ENCODE results near the gene ZNF319.
A peak's percentile ranks its signal among the peaks of the same experiment; 100 is the strongest.

Gene ZNF319

DNA sequence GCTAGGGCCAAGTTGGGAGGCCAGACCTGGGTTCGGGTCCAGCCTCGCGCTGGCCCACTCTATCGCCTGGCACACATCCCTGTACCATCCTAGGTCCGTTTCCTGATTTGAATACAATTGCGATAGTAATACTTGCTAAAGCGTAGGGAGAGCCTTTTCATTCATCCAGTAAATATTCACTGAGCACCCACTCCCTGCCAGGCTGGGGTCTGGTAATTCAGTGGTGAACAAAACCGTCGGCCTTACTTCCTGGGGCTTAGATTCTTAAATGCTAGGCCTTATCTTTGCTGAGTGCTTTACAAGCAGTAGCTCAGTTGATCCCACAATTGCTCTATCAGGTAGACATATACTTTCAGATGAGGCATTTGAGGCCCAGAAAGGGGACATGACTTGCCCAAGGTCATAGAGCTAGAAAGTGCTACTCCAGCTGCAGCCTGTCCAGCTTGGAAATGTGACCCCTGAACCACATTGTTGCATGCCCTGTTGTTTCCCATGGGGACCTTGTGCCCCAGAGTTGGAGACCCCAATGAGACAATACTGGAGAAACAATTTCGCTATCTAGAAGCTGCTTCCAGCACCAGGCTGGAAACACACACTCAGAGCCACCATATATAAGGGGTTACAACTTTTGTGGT lies 1.4 kb upstream of the ZNF319 start:
- TF ChIP-seq CTCF (IDR thresholded peaks at IDR 0.05; ENCODE audit: borderline replicate concordance, extremely low read depth, low read length, poor library complexity, severe bottlenecking) (no peak), EZH2 (IDR thresholded peaks at IDR 0.05; ENCODE audit: borderline replicate concordance, low read depth, low read length, severe bottlenecking) (no peak)
- peaks cover 48% of the 10 kb centered on the region for H3K36me3 ChIP-seq (ENCODE audit: insufficient read depth, low read length)
- DNase-seq = no peak
- H3K4me2 ChIP-seq (ENCODE audit: insufficient read depth, low read length) = peak overlapping the region; percentile 100
- peak overlapping the region; percentile 94 for H2AFZ ChIP-seq (ENCODE audit: low read depth, low read length)
- no peaks in the 10 kb centered on the region for H3K27me3 ChIP-seq (ENCODE audit: insufficient read depth, low read length, poor library complexity)
- no peak for ATAC-seq (ENCODE audit: insufficient read depth, low read depth)
- H3K9me3 ChIP-seq (ENCODE audit: insufficient read depth, low read length, severe bottlenecking) = no peaks in the 10 kb centered on the region
- peaks cover 34% of the 10 kb centered on the region for H3K4me1 ChIP-seq (ENCODE audit: insufficient read depth, low read length)
- peak overlapping the region; percentile 86 for H3K27ac ChIP-seq (ENCODE audit: low read length)
- H4K20me1 ChIP-seq (ENCODE audit: insufficient read depth, low read length) = peaks cover 9% of the 10 kb centered on the region; the same call in 1 of the 2 replicates
- H3K4me3 ChIP-seq (ENCODE audit: low read depth in 1 of 2, low read length in 2 of 2) = peak overlapping the region; percentile 85 to 98; a peak in 3 of 4 replicates
- H3K79me2 ChIP-seq (ENCODE audit: insufficient read depth, low read length) = peaks cover 23% of the 10 kb centered on the region
- H3K9ac ChIP-seq (ENCODE audit: low read depth, low read length) = peak overlapping the region; percentile 72

DNA sequence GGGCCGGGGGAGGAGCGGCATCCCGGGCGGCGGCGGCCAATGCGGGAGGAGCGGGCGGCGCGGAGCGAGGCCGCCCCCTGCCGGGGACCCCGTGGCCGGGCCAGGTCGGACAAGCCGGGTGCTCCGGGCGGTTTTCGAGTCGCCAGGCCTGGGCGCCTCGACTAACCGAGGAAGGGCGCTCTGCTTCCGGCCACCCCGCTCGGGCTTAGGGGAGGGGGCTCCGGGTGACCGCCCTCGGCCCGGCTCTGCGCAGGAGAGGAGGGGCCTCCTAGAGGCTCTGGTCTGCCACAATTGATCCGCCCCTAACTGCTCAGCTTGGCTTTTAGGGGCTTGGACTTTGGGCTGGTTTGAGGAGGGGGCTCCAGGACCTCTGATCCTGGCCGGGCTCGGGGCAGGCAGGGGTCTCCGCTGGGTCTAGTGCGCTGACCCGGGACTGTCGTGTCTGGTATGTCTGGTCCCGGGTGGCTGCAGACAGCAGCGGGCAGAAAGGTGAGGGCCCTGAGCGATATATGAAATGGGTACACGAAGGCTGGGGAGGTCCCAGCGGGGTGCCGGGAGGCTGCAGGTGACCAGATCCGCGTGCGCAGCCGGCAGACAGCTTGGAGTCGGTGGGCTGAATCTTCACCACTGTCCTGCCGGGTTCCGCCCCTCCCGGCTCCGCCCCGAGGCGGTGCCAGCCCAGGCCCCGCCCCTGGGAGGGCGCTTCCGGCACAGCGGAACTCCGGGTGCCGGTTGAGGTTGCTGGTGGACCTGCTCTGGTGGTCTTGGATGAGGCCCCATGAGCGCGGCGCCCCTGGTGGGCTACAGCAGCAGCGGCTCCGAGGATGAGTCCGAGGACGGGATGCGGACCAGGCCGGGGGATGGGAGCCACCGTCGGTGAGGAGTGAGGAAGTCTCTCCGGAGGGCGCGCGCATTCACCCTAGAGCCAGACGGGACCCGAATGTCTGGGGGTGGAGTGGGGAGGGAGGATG lies 519 bp upstream of the ZNF319 start, which contains the start of gene USB1:
Gene USB1 (plus strand): TSS at position 702 of the 971 bp plus-strand sequence. CDS start 77 bp downstream, at position 779.
- Histone ChIP-seq H3K27ac (ENCODE audit: low read length) (peak within 1 kb of the TSS; percentile 86), H3K9me3 (ENCODE audit: insufficient read depth, low read length, severe bottlenecking) (no peaks in the 10 kb centered on the region), H3K36me3 (ENCODE audit: insufficient read depth, low read length) (peaks cover 52% of the 10 kb centered on the region), H3K4me2 (ENCODE audit: insufficient read depth, low read length) (peak within 1 kb of the TSS; percentile 100), H3K79me2 (ENCODE audit: insufficient read depth, low read length) (peaks cover 22% of the 10 kb centered on the region), H3K27me3 (ENCODE audit: insufficient read depth, low read length, poor library complexity) (no peaks in the 10 kb centered on the region), H3K4me1 (ENCODE audit: insufficient read depth, low read length) (peaks cover 34% of the 10 kb centered on the region), H2AFZ (ENCODE audit: low read depth, low read length) (peak within 1 kb of the TSS; percentile 94), H3K9ac (ENCODE audit: low read depth, low read length) (peak within 1 kb of the TSS; percentile 72), H3K4me3 (ENCODE audit: low read depth in 1 of 2, low read length in 2 of 2) (peak within 1 kb of the TSS; percentile 85 to 98), H4K20me1 (ENCODE audit: insufficient read depth, low read length) (peaks cover 10% of the 10 kb centered on the region; the same call in 1 of the 2 replicates)
- DNase-seq (peak; percentile 90), ATAC-seq (ENCODE audit: insufficient read depth, low read depth) (peak; percentile 88)
- TF ChIP-seq EZH2 (IDR thresholded peaks at IDR 0.05; ENCODE audit: borderline replicate concordance, low read depth, low read length, severe bottlenecking) (no peak), CTCF (IDR thresholded peaks at IDR 0.05; ENCODE audit: borderline replicate concordance, extremely low read depth, low read length, poor library complexity, severe bottlenecking) (peak; percentile 69)

- TF ChIP-seq CTCF (IDR thresholded peaks at IDR 0.05; ENCODE audit: borderline replicate concordance, extremely low read depth, low read length, poor library complexity, severe bottlenecking) = peak; percentile 42
- no peak for TF ChIP-seq EZH2 (IDR thresholded peaks at IDR 0.05; ENCODE audit: borderline replicate concordance, low read depth, low read length, severe bottlenecking)
- Histone ChIP-seq H2AFZ (ENCODE audit: low read depth, low read length) (peak overlapping the region; percentile 73), H3K79me2 (ENCODE audit: insufficient read depth, low read length) (peaks cover 22% of the 10 kb centered on the region), H4K20me1 (ENCODE audit: insufficient read depth, low read length) (peaks cover 21% of the 10 kb centered on the region; the same call in 1 of the 2 replicates), H3K27me3 (ENCODE audit: insufficient read depth, low read length, poor library complexity) (no peaks in the 10 kb centered on the region), H3K9me3 (ENCODE audit: insufficient read depth, low read length, severe bottlenecking) (no peaks in the 10 kb centered on the region), H3K4me1 (ENCODE audit: insufficient read depth, low read length) (peaks cover 34% of the 10 kb centered on the region), H3K9ac (ENCODE audit: low read depth, low read length) (peak overlapping the region; percentile 72), H3K36me3 (ENCODE audit: insufficient read depth, low read length) (peaks cover 57% of the 10 kb centered on the region), H3K4me2 (ENCODE audit: insufficient read depth, low read length) (peak overlapping the region; percentile 100), H3K4me3 (ENCODE audit: low read depth in 1 of 2, low read length in 2 of 2) (peak overlapping the region; percentile 33 to 98; a peak in 3 of 4 replicates), H3K27ac (ENCODE audit: low read length) (peak overlapping the region; percentile 43; the same call in 1 of the 2 replicates)
- DNase-seq = peak; percentile 49
- ATAC-seq (ENCODE audit: insufficient read depth, low read depth) = peak; percentile 20
Observed at GRCh38 chr16:57999366-57999970, 1.0 kb downstream of the ZNF319 start.
